Activated naive CD8-positive, alpha-beta T cell (primary cell): ENCODE measurements around the gene ZNF226.
"Not testable (repeated sequence)": the region's sequence is repeated elsewhere in the genome, so short reads cannot be mapped to it uniquely, and the experiment has no call there.

Experiments
- H3K27ac Mint-ChIP-seq: one replicate; pipeline ENCODE4 v1.8.0; 2021; ENCODE audit warnings: mixed read lengths
- H3K27me3 Mint-ChIP-seq: one replicate; pipeline ENCODE4 v1.8.0; 2021; ENCODE audit warnings: mixed read lengths
- H3K36me3 Mint-ChIP-seq: one replicate; pipeline ENCODE4 v1.8.0; 2021; ENCODE audit warnings: mixed read lengths
- H3K4me1 Mint-ChIP-seq: one replicate; pipeline ENCODE4 v1.8.0; 2021; ENCODE audit warnings: low read depth, mixed read lengths
- H3K4me3 Mint-ChIP-seq: one replicate; pipeline ENCODE4 v1.8.0; 2021; ENCODE audit warnings: mild to moderate bottlenecking, mixed read lengths
- H3K9me3 Mint-ChIP-seq: one replicate; pipeline ENCODE4 v1.8.0; 2021; ENCODE audit warnings: low read depth, mixed read lengths

The ZNF226 gene

DNA sequence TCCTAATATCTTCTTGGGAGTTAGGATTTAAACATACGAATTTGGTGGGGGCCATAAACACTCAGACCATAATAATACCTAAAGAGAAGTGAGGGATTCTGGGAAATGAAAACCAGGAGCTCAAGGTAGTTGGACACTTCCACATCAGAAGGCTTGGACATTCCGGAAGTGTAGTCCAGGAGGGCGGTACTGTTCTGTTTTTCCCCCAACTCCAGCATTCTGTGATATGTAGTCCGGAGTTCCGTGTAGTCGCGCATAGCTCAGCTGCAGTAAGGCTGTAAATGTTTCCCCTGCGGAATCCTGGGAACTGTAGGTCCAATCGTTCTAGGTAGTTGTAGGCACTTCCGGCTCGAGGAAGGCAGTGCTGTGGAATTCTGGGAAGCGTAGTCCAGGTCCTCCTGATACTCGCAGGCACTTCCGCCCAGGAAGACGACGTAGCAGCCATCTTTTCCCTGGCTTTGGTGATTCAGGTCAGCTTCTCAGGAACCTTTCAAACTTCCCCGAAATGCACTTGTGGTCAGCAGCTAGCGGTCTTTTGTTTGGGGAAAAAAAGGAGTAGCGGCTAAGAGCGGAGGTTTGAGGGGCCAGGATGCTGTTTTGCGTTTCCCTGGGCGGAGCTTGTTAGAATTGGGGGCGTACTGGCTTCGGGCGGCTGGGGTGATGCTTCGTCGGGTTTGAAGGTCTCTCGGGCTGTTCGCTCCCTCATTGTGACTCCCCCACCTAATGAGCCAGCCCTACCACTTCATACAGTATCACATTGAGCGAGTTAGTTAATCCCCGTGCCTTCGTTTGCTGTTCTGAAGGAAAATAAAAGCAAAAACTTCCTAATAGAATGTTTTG is at the start of gene ZNF226:
Gene ZNF226 (plus strand): TSS at position 428 of the 840 bp plus-strand sequence. CDS start 4,981 bp downstream, outside the sequence.
- Mint-ChIP-seq H3K4me3 (peak within 1 kb of the TSS; percentile 98), H3K36me3 (peaks cover 34% of the 10 kb centered on the region)

DNA sequence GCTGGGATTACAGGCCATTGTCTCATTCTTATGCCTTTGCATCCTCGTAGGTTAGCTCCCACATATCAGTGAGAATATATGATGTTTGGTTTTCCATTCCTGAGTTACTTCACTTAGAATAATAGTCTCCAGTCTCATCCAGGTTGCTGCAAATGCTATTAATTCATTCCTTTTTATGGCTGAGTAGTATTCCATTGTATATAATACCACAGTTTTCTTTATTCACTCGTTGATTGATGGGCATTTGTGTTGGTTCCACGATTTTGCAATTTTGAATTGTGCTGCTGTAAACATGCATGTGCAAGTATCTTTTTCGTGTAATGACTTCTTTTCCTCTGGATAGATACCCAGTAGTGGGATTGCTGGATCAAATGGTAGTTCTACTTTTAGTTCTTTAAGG is 43.7 kb upstream of the ZNF226 start:
- H3K4me1 Mint-ChIP-seq, H3K27ac Mint-ChIP-seq, H3K27me3 Mint-ChIP-seq, H3K4me3 Mint-ChIP-seq: not testable (repeated sequence)
- H3K9me3 Mint-ChIP-seq: peaks cover 41% of the 10 kb centered on the region
- peaks cover 70% of the 10 kb centered on the region for H3K36me3 Mint-ChIP-seq

More for the DNA sequence above, at the start of gene ZNF226:
- peaks cover 26% of the 10 kb centered on the region for H3K9me3 Mint-ChIP-seq
- H3K27me3 Mint-ChIP-seq: no peaks in the 10 kb centered on the region
- H3K4me1 Mint-ChIP-seq: peaks cover 34% of the 10 kb centered on the region
- peak within 1 kb of the TSS; percentile 99 for H3K27ac Mint-ChIP-seq

DNA sequence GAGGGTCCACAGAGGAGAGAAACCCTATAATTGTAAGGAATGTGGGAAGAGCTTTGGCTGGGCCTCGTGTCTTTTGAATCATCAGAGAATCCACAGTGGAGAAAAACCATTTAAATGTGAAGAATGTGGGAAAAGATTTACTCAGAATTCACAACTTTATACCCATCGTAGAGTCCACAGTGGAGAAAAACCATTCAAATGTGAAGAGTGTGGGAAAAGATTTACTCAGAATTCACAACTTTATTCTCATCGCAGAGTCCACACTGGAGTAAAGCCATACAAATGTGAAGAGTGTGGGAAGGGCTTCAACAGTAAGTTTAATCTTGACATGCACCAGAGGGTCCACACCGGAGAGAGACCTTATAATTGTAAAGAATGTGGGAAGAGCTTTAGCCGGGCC is 32.9 kb upstream of the ZNF226 start:
- Mint-ChIP-seq H3K36me3 (peaks cover 40% of the 10 kb centered on the region), H3K27me3 (no peaks in the 10 kb centered on the region), H3K9me3 (peaks cover 22% of the 10 kb centered on the region), H3K4me3 (no peak overlapping the region), H3K27ac (no peak overlapping the region), H3K4me1 (no peaks in the 10 kb centered on the region)

DNA sequence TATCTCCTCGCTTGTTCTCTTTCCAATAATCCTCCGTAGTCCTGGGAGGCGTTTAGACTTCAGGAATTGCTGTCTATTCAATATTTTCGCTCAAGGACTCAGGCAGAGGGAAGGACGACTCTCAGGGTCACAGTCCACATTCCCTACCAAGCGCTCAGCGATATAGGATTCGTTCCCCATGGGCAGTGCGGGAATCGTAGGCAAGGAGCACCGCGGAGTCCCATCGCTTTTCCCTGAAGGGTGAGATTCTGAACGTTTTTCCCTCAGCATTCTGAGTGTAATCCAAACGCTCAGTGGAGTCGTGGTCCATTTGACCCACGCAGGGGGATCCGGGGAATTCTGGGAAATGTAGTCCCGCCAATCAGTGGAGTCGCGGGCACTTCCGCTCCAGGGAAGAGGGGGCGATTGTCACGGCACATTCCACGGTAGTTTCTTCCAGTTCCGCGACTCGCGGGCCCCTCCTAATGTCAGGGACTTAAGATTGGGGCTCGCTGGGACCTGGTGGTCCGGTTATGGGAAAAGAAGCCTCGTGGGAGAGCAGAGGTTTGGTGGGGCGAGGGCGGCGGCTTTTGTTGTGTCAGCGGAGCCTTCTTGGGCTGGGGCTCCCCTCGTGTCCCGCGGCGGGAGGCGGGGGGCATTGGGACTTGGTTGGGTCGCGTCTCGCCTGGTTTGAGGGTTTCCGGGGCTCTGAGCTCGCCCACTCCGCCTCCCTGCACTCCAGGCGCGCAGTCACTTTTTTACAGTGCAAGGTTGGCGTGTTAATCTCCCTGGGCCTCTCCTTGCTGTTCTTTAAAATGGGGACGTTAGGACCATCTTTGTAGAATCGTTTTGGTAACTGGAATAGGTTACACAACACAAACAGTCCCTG is 23.5 kb upstream of the ZNF226 start, which contains the start of gene ZNF234:
Gene ZNF234 (plus strand): TSS at position 364 of the 868 bp plus-strand sequence. CDS start 3,079 bp downstream, outside the sequence.
- Mint-ChIP-seq H3K36me3 (peaks cover 30% of the 10 kb centered on the region), H3K9me3 (peaks cover 5% of the 10 kb centered on the region), H3K27me3 (no peaks in the 10 kb centered on the region), H3K4me1 (peaks cover 23% of the 10 kb centered on the region), H3K4me3 (peak within 1 kb of the TSS; percentile 92), H3K27ac (peak within 1 kb of the TSS; percentile 92)

DNA sequence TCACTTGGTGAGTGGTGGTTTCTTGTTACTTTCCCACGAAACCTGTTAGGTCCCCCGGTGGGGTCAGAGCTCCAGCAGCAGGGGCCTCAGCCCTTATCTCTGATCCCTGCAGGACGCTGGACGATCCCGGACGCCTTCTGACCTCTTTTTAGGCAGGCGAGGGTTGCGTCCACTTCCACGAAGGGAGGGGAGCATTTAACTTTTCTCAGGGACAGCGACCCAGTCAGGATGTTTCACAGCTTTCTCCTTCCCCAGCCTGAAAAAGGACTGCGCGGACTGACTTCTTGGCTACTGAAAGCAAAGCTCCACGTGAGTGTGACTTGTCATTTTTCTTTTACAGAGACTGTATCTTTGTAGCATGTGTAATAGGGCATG is 22.9 kb upstream of the ZNF226 start:
- H3K9me3 Mint-ChIP-seq: peaks cover 5% of the 10 kb centered on the region
- peak overlapping the region; percentile 92 for H3K27ac Mint-ChIP-seq
- H3K36me3 Mint-ChIP-seq: peaks cover 28% of the 10 kb centered on the region
- no peaks in the 10 kb centered on the region for H3K27me3 Mint-ChIP-seq
- H3K4me3 Mint-ChIP-seq: peak overlapping the region; percentile 92
- H3K4me1 Mint-ChIP-seq: peaks cover 23% of the 10 kb centered on the region

DNA sequence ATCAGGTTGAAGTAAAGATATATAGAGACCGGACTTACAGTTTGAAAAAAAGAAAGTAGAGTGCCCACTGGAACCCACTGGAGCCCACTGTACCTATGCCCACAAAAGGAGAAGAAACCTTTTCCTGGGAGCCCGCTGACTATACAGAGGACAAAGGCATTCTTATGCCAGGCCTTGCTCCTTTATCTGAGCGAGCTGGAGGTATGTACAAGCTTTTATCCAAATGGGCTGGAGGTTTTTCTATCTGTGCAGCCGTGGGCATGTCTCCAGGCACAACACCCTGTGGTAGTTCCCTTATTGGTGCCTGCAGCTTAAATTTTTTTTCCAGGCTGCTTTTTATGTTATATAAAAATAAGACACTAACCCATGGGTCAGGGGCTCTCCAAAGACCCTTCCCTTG is 15.1 kb upstream of the ZNF226 start:
- Mint-ChIP-seq H3K27me3 (no peaks in the 10 kb centered on the region), H3K27ac (no peak overlapping the region), H3K36me3 (peaks cover 70% of the 10 kb centered on the region), H3K9me3 (peaks cover 25% of the 10 kb centered on the region), H3K4me3 (no peak overlapping the region), H3K4me1 (no peaks in the 10 kb centered on the region)

DNA sequence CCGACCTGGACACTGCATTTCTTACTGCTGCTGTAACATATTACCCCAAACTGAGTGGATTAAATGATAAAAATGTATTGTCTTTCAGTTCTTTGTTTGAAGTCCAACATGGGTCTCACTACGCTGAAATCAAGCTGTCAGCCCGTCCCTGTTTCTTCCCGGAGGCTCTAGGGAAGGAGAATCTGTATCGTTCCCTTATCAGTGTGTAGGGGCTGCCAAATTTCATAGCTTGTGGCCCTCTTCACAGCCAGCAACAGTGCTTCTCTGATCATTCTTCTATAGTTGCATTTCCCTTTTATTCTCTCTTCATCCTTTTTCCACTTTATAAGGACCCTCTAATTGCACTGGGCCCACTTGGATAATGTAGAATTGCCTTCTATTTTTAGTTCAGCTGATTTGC is 13.4 kb upstream of the ZNF226 start:
- Mint-ChIP-seq H3K4me3 (no peak overlapping the region), H3K9me3 (peaks cover 29% of the 10 kb centered on the region), H3K27ac (no peak overlapping the region), H3K27me3 (no peaks in the 10 kb centered on the region), H3K4me1 (no peaks in the 10 kb centered on the region), H3K36me3 (peaks cover 60% of the 10 kb centered on the region)

DNA sequence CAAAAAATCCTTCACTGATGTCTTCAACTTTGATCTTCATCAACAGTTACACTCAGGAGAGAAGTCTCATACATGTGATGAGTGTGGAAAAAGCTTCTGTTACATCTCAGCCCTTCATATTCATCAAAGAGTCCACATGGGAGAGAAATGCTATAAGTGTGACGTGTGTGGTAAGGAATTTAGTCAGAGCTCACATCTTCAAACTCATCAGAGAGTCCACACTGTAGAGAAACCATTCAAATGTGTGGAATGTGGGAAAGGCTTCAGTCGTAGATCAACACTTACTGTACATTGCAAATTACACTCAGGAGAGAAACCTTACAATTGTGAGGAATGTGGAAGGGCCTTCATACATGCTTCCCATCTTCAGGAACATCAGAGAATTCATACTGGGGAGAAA is 8.4 kb upstream of the ZNF226 start:
- Mint-ChIP-seq H3K4me3 (no peak overlapping the region), H3K27ac (no peak overlapping the region), H3K27me3 (no peaks in the 10 kb centered on the region), H3K9me3 (peaks cover 43% of the 10 kb centered on the region), H3K4me1 (no peaks in the 10 kb centered on the region), H3K36me3 (peaks cover 49% of the 10 kb centered on the region)

DNA sequence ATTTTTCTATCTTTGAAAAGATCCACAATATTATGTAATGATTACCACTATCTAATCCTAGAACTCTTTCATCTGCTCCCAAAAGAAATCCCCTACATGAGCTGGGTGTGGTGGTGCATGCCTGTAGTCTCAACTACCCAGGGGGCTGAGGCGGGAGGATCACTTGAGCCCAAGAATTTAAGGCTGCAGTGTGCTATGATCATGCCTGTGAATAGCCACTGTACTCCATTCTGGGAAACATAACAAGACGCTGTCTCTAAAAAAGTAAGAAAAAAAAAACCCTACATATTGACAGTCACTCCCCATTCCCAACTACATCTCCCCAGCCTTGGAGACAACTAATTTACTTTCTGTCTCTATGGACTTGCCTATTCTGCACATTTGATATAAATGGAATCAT is 1.1 kb upstream of the ZNF226 start:
- H3K36me3 Mint-ChIP-seq: peaks cover 26% of the 10 kb centered on the region
- no peak overlapping the region for H3K4me3 Mint-ChIP-seq
- H3K4me1 Mint-ChIP-seq: peaks cover 33% of the 10 kb centered on the region
- no peaks in the 10 kb centered on the region for H3K27me3 Mint-ChIP-seq
- no peak overlapping the region for H3K27ac Mint-ChIP-seq
- peaks cover 26% of the 10 kb centered on the region for H3K9me3 Mint-ChIP-seq

DNA sequence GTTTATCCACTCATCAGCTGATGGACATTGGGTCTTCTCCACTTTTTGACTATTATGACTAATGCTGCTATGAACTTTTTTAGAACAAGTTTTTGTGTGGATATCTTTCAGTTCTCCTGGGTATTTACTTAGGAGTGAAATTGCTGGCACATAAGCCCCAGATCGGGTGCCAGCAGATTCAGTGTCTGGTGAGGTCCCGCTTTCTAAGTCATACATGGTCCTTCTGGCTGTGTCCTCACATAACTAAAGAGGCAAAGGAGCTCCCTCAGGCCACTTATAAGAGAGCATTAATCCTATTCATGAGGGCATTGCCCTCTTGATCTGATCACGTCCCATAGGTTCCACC is 600 bp upstream of the ZNF226 start:
- peaks cover 33% of the 10 kb centered on the region for H3K4me1 Mint-ChIP-seq
- H3K9me3 Mint-ChIP-seq: peaks cover 26% of the 10 kb centered on the region
- peaks cover 28% of the 10 kb centered on the region for H3K36me3 Mint-ChIP-seq
- peak overlapping the region; percentile 99 for H3K27ac Mint-ChIP-seq
- no peaks in the 10 kb centered on the region for H3K27me3 Mint-ChIP-seq
- H3K4me3 Mint-ChIP-seq: peak overlapping the region; percentile 98

DNA sequence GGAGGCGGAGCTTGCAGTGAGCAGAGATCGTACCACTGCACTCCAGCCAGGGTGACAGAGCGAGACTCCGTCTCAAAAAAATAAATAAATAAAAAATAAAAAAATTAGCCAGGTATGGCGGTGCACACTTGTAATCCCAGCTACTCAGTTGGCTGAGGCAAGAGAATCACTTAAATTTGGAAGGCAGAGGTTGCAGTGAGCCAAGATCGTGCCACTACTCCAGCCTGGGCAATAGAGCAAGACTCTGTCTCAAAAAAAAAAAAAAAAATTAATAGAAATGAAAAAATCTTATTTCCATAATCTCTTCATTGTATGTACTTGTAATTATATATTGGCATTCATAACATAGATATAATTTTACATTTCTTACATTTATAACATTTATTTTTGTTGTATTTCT is 5.8 kb downstream of the ZNF226 start:
- Mint-ChIP-seq H3K4me1 (peaks cover 21% of the 10 kb centered on the region), H3K9me3 (peaks cover 40% of the 10 kb centered on the region), H3K36me3 (peaks cover 74% of the 10 kb centered on the region)
- not testable (repeated sequence) for H3K4me3 Mint-ChIP-seq, H3K27ac Mint-ChIP-seq, H3K27me3 Mint-ChIP-seq

DNA sequence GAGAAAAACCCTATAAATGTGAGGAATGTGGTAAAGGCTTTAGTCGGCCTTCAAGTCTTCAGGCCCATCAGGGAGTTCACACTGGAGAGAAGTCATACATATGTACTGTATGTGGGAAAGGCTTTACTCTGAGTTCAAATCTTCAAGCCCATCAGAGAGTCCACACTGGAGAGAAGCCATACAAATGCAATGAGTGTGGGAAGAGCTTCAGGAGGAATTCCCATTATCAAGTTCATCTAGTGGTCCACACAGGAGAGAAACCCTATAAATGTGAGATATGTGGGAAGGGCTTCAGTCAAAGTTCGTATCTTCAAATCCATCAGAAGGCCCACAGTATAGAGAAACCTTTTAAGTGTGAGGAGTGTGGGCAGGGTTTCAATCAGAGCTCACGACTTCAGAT is 11.7 kb downstream of the ZNF226 start:
- H3K27ac Mint-ChIP-seq: no peak overlapping the region
- no peak overlapping the region for H3K4me3 Mint-ChIP-seq
- H3K4me1 Mint-ChIP-seq: no peaks in the 10 kb centered on the region
- peaks cover 67% of the 10 kb centered on the region for H3K36me3 Mint-ChIP-seq
- H3K27me3 Mint-ChIP-seq: no peaks in the 10 kb centered on the region
- peaks cover 54% of the 10 kb centered on the region for H3K9me3 Mint-ChIP-seq

DNA sequence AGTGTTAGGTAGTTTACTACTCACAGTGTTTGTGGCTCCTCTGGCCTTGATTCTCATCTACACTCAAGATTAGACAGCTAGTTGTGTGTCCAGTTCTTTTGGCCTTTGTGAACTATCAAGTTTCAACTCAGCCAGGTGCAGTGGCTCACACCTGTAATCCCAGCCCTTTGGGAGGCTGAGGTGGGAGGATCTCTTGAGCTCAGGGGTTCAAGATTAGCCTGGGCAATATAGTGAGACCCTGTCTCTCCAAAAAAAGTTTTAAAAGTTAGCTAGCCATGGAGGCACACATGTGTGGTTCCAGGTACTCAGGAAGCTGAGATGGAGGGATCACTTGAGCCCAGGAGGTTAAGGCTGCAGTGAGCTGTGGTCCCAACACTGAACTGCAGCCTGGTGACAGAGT is 16.1 kb downstream of the ZNF226 start:
- H3K36me3 Mint-ChIP-seq: peaks cover 36% of the 10 kb centered on the region
- H3K27ac Mint-ChIP-seq: no peak overlapping the region
- no peaks in the 10 kb centered on the region for H3K4me1 Mint-ChIP-seq
- H3K27me3 Mint-ChIP-seq: no peaks in the 10 kb centered on the region
- no peak overlapping the region for H3K4me3 Mint-ChIP-seq
- H3K9me3 Mint-ChIP-seq: peaks cover 30% of the 10 kb centered on the region

DNA sequence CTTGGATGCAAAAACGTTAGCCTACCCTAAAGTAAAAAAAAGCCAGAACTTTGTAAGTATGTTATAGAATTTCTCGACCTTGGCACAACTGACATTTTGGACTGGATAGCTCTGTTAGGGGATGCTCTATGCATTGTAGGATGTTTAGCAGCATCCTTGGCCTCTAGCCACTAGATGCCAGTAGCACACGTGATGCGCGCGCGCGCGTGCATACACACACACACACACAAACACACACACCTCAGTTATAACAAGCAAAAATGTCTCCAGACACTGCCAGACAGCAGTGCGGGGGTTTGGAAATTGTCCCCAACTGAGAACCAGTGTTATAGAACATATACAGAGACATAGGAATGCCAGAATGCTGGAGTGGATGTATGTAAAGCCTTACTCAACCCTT is 17.2 kb downstream of the ZNF226 start:
- Mint-ChIP-seq H3K4me3 (no peak overlapping the region), H3K27ac (no peak overlapping the region), H3K27me3 (no peaks in the 10 kb centered on the region), H3K36me3 (peaks cover 28% of the 10 kb centered on the region), H3K9me3 (peaks cover 20% of the 10 kb centered on the region), H3K4me1 (no peaks in the 10 kb centered on the region)

DNA sequence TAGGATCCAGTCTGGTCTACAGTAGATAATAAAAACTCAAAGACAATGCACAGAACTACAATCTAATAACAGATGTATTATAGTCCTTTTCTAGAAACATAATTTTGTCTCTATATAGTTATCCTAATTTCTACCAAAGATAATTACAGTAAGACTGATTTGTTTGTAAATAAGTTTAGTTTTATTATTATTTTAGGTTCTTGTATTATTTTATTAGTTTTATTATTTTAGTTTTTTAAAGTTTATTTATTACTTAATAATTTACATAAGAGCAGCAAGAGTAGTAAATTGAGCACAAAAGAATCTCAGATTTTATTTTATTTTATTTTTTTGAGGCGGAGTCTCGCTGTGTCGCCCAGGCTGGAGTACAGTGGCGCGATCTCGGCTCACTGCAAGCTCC is 25.1 kb downstream of the ZNF226 start:
- Mint-ChIP-seq H3K9me3 (peaks cover 34% of the 10 kb centered on the region), H3K36me3 (peaks cover 49% of the 10 kb centered on the region), H3K27me3 (no peaks in the 10 kb centered on the region), H3K4me1 (no peaks in the 10 kb centered on the region), H3K27ac (no peak overlapping the region), H3K4me3 (no peak overlapping the region)
